ENCODE measurements around the gene NDUFA9.

NDUFA9 gene

DNA sequence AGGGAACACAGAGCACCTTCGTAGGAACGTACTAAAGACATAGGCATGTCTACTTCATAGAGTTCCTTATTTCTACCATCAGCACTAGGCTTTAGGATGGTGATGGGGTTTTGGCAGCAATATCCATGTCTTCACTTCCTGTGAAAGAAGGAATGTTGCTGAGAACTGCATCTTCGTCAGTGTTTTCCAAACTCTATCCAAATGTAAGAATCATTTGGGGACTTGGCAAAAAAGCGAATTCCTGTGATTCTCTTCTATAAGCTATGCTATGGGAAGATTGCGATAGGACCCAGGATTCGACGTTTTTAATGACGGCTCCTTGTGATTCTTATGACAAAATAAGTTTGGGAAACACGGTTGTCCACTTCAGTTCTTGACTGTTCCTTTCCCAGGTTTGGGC is 39.8 kb upstream of the NDUFA9 start:
- H3K27me3 ChIP-seq: no peaks in the 10 kb centered on the region; the same call in 1 of the 2 replicates
- TF ChIP-seq, protein P1, sequence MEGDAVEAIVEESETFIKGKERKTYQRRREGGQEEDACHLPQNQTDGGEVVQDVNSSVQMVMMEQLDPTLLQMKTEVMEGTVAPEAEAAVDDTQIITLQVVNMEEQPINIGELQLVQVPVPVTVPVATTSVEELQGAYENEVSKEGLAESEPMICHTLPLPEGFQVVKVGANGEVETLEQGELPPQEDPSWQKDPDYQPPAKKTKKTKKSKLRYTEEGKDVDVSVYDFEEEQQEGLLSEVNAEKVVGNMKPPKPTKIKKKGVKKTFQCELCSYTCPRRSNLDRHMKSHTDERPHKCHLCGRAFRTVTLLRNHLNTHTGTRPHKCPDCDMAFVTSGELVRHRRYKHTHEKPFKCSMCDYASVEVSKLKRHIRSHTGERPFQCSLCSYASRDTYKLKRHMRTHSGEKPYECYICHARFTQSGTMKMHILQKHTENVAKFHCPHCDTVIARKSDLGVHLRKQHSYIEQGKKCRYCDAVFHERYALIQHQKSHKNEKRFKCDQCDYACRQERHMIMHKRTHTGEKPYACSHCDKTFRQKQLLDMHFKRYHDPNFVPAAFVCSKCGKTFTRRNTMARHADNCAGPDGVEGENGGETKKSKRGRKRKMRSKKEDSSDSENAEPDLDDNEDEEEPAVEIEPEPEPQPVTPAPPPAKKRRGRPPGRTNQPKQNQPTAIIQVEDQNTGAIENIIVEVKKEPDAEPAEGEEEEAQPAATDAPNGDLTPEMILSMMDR (IDR thresholded peaks at IDR 0.05; ENCODE audit: low read depth, low read length): no peak
- peaks cover 11% of the 10 kb centered on the region for H3K36me3 ChIP-seq
- no peaks in the 10 kb centered on the region for H3K9me3 ChIP-seq
- H3K4me3 ChIP-seq (ENCODE audit: low read depth, low read length): no peak overlapping the region
- H3K4me1 ChIP-seq: peaks cover 19% of the 10 kb centered on the region
- DNase-seq: no peak

- Histone ChIP-seq H3K4me3 (ENCODE audit: low read depth, low read length) (no peak overlapping the region), H3K9me3 (no peaks in the 10 kb centered on the region), H3K36me3 (peaks cover 14% of the 10 kb centered on the region), H3K27me3 (no peaks in the 10 kb centered on the region), H3K4me1 (peaks cover 19% of the 10 kb centered on the region)
- TF ChIP-seq, protein P1 (IDR thresholded peaks at IDR 0.05; ENCODE audit: low read depth, low read length): no peak
- no peak for DNase-seq
Measured at GRCh38 chr12:4610481-4610880, 38.4 kb upstream of the NDUFA9 start.

- no peaks in the 10 kb centered on the region for H3K27me3 ChIP-seq
- no peaks in the 10 kb centered on the region for H3K9me3 ChIP-seq
- TF ChIP-seq, protein P1 (IDR thresholded peaks at IDR 0.05; ENCODE audit: low read depth, low read length): no peak
- H3K36me3 ChIP-seq: peaks cover 14% of the 10 kb centered on the region
- no peak for DNase-seq
- H3K4me1 ChIP-seq: no peaks in the 10 kb centered on the region
- H3K4me3 ChIP-seq (ENCODE audit: low read depth, low read length): no peak overlapping the region
Measured at GRCh38 chr12:4615667-4616066, 33.2 kb upstream of the NDUFA9 start.

- H3K4me3 ChIP-seq (ENCODE audit: low read depth, low read length): no peak overlapping the region
- DNase-seq: no peak
- no peaks in the 10 kb centered on the region for H3K36me3 ChIP-seq
- H3K4me1 ChIP-seq: no peaks in the 10 kb centered on the region
- peaks cover 2% of the 10 kb centered on the region; the same call in 1 of the 2 replicates for H3K9me3 ChIP-seq
- TF ChIP-seq, protein P1 (IDR thresholded peaks at IDR 0.05; ENCODE audit: low read depth, low read length): no peak
- H3K27me3 ChIP-seq: peaks cover 17% of the 10 kb centered on the region
Measured at GRCh38 chr12:4621511-4621910, 27.4 kb upstream of the NDUFA9 start.

GRCh38 chr12:4626543-4626942 is 22.4 kb upstream of the NDUFA9 start:
- H3K36me3 ChIP-seq: no peaks in the 10 kb centered on the region
- TF ChIP-seq, protein P1 (IDR thresholded peaks at IDR 0.05; ENCODE audit: low read depth, low read length): no peak
- peaks cover 2% of the 10 kb centered on the region; the same call in 1 of the 2 replicates for H3K9me3 ChIP-seq
- H3K27me3 ChIP-seq: peaks cover 51% of the 10 kb centered on the region
- H3K4me1 ChIP-seq: no peaks in the 10 kb centered on the region
- no peak overlapping the region for H3K4me3 ChIP-seq (ENCODE audit: low read depth, low read length)
- DNase-seq: no peak

DNA sequence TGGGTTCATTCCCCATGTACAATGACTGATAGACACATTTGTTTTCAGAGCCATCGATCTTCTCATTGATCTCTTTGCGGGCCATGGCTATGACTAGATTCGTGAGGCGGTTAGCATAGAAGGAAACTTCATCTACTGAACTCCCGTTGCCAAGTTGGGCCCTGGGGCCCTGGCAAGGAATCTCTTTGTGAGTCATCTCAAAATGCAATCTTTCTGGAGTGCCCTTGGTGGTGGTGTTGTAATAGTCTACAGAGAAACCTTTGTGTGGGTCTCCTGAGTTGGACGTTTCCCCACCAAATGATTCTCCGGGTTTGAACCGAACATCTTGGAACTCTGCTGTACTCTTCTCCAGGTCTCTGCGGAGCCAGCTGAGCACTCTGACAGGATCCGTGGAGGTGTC is 20.5 kb upstream of the NDUFA9 start:
- DNase-seq: no peak
- TF ChIP-seq, protein P1 (IDR thresholded peaks at IDR 0.05; ENCODE audit: low read depth, low read length): no peak
- Histone ChIP-seq H3K27me3 (peaks cover 61% of the 10 kb centered on the region), H3K4me1 (no peaks in the 10 kb centered on the region), H3K9me3 (no peaks in the 10 kb centered on the region), H3K4me3 (ENCODE audit: low read depth, low read length) (no peak overlapping the region), H3K36me3 (no peaks in the 10 kb centered on the region)

Data from BE2C (cell line).